Measurements from ENCODE around the gene TRIM47.

Gene TRIM47

GRCh38 chr17:75909051-75909811 lies 30.9 kb upstream of the TRIM47 start:
- DNase-seq (ENCODE audit: low read depth), result no peak

GRCh38 chr17:75908201-75908600 lies 29.8 kb upstream of the TRIM47 start:
- no peak for DNase-seq (ENCODE audit: low read depth)

GRCh38 chr17:75906143-75906884 lies 27.9 kb upstream of the TRIM47 start:
- no peak for DNase-seq (ENCODE audit: low read depth)

- DNase-seq (ENCODE audit: low read depth), result peak; percentile 47
These were observed 26.6 kb upstream of the TRIM47 start, which contains the start of gene MRPL38 for GRCh38 chr17:75904749-75905521. Gene MRPL38, minus strand, starts transcription at chr17:75904884. Its CDS starts 9 bp downstream, at chr17:75904875.

- no peak for DNase-seq (ENCODE audit: low read depth)
These were observed 24.0 kb upstream of the TRIM47 start for GRCh38 chr17:75902406-75902805.

GRCh38 chr17:75901727-75902126 lies 23.3 kb upstream of the TRIM47 start:
- no peak for DNase-seq (ENCODE audit: low read depth)

- DNase-seq (ENCODE audit: low read depth), result no peak
These were observed 22.5 kb upstream of the TRIM47 start for GRCh38 chr17:75900691-75901533.

- no peak for DNase-seq (ENCODE audit: low read depth)
These were observed 21.5 kb upstream of the TRIM47 start for GRCh38 chr17:75899767-75900468.

- no peak for DNase-seq (ENCODE audit: low read depth)
These were observed 21.0 kb upstream of the TRIM47 start for GRCh38 chr17:75899353-75899752.

- no peak for DNase-seq (ENCODE audit: low read depth)
These were observed 20.4 kb upstream of the TRIM47 start for GRCh38 chr17:75898791-75899190.

GRCh38 chr17:75898065-75898464 lies 19.7 kb upstream of the TRIM47 start:
- DNase-seq (ENCODE audit: low read depth), result no peak

GRCh38 chr17:75897160-75898019 lies 19.0 kb upstream of the TRIM47 start:
- DNase-seq (ENCODE audit: low read depth), result no peak

- DNase-seq (ENCODE audit: low read depth), result no peak
These were observed 18.2 kb upstream of the TRIM47 start, which contains the start of gene TRIM65 for GRCh38 chr17:75896415-75897159. Gene TRIM65, minus strand, starts transcription at chr17:75896951. Its CDS starts 14 bp downstream, at chr17:75896937.

- no peak for DNase-seq (ENCODE audit: low read depth)
These were observed 17.2 kb upstream of the TRIM47 start for GRCh38 chr17:75895370-75896155.

GRCh38 chr17:75894049-75894733 lies 15.8 kb upstream of the TRIM47 start:
- no peak for DNase-seq (ENCODE audit: low read depth)

- DNase-seq (ENCODE audit: low read depth), result no peak
These were observed 15.1 kb upstream of the TRIM47 start for GRCh38 chr17:75893305-75894048.

All from non-pigmented ciliary epithelial cell (primary cell).